HT1080 (cell line): ENCODE results near the gene TRIM41. TPM values are rescaled to one million over a fixed set of nuclear protein-coding genes. Genes with fewer than 3 reads are reported as not detected.
"Not testable (repeated sequence)": the region's sequence is repeated elsewhere in the genome, so short reads cannot be mapped to it uniquely, and the experiment has no call there.

Experiments
- DNase-seq: peaks from one replicate; pipeline ENCODE4 v3.0.0-alpha.2; 2015; ENCODE audit warnings: low read depth
- total RNA-seq: library from RNA; depleted of rRNA; stranded (reverse); fragments of >200 nt; shearing (Covaris generic); gene quantifications from 2 replicates; pipeline ENCODE4 v1.2.3, GENCODE V29; 2014

The TRIM41 gene
- total RNA-seq, 1 experiment from 2014 or later = 29.1 TPM

- DNase-seq = no peak
Observed at GRCh38 chr5:181192337-181193046, 30.6 kb upstream of the TRIM41 start.

DNA sequence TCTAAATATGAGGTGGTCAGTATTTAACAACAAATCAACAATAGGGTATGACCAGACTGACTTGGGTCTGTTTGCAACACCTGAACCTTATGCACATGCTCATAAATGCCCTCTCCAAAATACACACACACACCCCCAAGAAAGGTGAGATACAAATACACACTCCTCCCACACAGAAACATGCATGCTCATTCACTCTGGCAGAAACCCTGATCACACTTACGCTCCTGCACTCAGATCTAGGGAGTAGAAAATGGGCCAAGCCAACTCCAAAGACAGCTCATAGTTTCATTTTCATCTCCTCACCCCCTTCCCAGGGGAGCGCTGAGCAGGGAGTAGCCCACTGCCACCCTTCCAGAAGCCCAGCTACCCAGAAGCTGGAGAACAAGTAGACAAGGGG, 29.4 kb upstream of the TRIM41 start:
- DNase-seq = no peak

- DNase-seq = no peak
Observed at GRCh38 chr5:181194489-181195248, 28.4 kb upstream of the TRIM41 start.

- DNase-seq = no peak
Observed at GRCh38 chr5:181195249-181195761, 27.8 kb upstream of the TRIM41 start.

GRCh38 chr5:181197326-181197951, 25.6 kb upstream of the TRIM41 start:
- DNase-seq = no peak

DNA sequence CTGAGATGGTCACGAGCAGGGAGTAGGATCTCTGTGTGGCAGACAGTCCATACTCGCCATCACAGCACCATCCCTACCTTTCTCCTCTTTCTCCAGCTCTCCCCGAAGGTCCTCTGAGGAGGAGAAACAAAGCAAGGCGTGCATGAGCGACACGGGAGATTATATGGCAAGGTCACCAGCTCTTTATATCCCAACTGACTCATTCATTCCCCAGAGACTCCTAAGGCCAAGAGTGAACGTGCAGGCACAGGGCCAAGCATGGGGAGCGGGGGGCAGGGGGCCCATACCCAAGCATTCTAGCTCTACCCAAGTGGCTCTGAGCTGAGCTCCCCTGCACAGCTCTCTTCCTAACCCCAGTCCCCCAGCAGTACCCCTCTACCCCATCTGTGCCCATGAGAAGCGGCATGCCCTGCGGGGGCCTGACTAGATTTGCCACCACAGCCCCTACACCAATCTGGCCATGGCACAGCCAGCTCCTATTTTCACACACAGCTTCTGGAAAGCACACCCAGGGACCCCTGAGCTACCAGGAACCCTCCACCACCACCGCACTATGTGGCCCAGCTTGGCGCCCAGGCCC, 24.9 kb upstream of the TRIM41 start:
- DNase-seq = no peak

GRCh38 chr5:181198905-181199519, 24.1 kb upstream of the TRIM41 start:
- no peak for DNase-seq

- DNase-seq = no peak
Observed at GRCh38 chr5:181199881-181200638, 23.0 kb upstream of the TRIM41 start.

GRCh38 chr5:181200816-181201215, 22.3 kb upstream of the TRIM41 start:
- DNase-seq = no peak

GRCh38 chr5:181203093-181203711, 19.9 kb upstream of the TRIM41 start:
- no peak for DNase-seq

DNA sequence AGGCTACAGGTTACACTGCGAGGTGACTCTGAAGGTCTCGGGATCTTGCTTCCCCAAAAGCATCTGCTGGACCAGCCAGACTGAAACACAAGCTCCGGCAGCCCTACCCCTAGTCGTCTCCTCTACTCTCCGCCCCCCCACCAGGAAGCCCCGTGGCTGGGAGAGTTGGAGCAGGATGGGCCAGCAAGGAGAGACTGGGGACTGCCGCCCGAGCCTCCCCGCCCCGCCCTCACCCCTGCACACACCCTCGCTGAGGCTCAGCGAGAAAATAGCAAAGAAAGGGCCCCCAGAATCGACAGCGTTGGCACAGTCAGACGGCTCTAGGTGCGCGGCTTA, 19.3 kb upstream of the TRIM41 start:
- DNase-seq = no peak

- no peak for DNase-seq
Observed at GRCh38 chr5:181204113-181204825, 18.8 kb upstream of the TRIM41 start.

DNA sequence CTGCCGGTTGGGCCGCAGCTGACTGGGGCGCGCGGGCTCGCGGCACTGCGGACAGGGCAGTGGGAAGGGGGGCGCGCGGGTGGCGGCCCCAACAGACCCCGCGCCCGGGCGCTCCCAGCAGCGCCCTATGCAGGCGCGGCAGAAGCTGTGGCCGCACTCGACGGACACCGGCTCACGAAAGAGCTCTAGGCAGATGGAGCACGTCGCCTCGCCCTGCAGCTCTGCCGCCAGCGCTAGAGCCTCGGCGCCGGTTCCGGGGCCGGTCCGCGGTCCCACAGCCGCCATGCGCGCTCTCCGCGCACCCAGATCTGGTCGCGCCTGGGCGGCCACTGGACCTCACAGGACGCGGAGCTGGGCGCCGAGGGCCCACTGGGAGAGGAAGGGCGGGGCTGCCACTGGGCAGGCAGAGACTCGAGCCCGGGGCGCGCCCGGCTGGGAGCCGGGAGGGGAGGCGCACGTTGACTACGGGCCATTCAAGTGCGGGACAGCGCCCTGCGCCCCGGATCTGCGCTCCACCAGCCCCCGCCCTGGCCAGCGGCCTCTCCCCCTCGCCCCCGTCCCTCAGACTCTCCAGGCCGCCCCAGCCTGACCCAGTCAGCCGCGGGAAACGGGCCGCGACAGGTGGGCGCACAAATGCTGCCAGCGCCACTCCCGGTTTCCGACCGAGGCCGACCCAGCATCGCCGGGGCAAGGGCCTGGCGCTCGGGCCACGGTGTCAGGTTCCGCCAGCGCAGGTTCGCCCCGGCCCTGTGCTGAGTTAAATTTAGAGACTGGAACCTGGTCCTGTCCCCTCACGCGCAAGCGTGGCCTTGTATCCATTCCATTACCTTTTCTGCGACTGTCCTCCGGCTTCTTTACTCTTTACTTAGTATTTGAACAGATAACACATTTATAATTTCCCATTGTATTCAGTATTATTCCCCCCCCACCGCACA, 18.0 kb upstream of the TRIM41 start, which contains the start of gene TRIM7:
TSS of gene TRIM7 (minus strand) at position 371 of the 935 bp plus-strand sequence. CDS start at position 285, 86 bp downstream.
- peak; percentile 54 for DNase-seq

DNA sequence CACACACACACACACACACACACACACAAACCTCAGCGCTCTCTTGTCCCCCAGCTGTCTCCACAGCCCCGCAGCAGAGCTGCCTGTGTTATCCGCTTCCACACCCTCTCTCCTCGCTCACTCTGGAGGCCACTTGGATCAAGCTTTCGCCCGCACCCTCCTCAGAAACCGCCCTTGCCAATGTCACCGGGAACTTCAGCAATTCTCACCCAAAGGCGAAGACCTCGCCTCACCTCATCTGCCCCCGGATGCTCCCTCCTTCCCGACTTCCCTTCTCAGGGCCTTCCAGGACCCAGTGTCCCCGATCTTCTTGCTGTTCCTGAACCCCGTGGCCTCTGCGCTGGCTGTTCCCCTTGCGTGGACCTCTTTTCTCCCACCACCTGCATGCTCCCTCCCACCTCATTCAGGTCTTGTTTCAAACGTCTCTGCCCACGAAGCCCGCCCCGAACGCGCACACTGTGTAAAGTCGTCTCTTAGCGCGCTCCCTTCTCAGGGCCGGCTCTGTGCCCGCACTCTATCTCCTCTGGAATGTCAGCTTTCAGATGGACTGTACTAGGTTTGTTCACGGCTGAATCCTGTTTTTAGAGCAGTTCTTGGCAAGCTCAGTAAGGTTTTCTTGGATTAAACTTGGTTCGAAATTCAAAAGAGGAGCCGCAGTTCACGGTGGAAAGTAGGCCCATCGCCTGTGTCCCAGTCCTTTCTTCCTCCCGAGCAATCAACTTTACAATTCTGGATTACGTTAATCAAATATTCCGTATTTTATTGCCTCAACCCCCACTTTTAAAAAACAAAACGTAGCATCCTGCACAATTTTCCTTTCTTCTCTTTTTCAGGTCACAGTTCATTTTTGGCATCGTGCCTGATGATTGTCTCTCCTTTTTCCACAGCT, 17.1 kb upstream of the TRIM41 start:
- DNase-seq = no peak

DNA sequence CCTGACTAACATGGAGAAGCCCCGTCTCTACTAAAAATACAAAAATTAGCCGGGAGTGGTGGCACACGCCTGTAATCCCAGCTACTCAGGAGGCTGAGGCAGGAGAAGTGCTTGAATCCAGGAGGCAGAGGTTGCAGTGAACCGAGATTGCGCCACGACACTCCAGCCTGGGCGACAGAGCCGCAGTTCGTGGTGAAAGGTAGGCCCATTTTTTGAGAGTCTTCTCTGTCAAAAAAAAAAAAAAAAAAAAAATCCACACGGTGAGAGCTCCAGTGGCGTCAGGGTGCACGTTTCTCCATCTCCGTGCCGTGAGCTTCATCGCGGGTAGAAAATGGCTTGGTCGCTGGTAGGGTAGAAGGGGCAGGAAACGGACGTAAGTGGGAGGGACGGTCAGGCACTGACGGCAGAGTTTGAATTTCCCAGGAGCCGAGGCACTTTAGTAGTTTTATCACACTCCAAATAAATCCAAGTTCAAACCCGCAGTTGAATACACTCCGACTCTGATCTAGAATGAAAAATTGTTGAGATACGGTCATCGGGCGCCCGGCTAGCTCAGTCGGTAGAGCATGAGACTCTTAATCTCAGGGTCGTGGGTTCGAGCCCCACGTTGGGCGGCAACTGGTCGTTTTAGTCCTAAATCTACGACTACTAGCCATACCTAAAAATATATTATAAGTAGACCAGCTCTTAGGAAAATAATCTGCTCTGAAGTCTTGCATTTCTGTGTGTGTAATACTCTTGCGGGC, 15.7 kb upstream of the TRIM41 start:
- DNase-seq = peak; percentile 96

GRCh38 chr5:181207960-181208253, 15.2 kb upstream of the TRIM41 start:
- no peak for DNase-seq

DNA sequence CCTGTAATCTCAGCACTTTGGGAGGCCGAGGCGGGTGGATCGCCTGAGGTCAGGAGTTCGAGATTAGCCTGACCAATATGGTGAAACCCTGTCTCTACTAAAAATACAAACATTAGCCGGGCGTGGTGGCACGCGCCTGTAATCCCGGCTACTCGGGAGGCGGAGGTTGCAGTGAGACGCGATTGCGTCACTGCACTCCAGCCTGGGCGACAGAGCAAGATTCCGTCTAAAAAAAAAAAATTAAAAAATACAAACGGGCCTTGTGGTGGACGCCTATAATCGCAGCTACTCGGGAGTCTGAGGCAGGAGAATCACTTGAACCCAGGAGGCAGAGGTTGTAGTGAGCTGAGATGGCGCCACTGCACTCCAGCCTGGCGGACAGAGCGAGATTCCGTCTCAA, 14.1 kb upstream of the TRIM41 start:
- DNase-seq = not testable (repeated sequence)
